Cardiac muscle cell (in vitro differentiated cells and primary cell): ENCODE results near the gene WFDC10A. TPM values are rescaled to one million over a fixed set of nuclear protein-coding genes. Genes with fewer than 3 reads are reported as not detected.

ENCODE experiments used
- DNase-seq, 2 donors: peaks; one replicate each; pipeline versions ENCODE4 v3.0.0 to v3.0.0-alpha.2; 2010 to 2017; ENCODE audit warnings: low read depth in 1 of 2, low spot score in 1 of 2
- H3K27ac ChIP-seq: fragments of 200-600 bp; sonication (generic); 2 replicates; pipeline ENCODE4 v1.5.1; 2016
- H3K27me3 ChIP-seq: fragments of 200-600 bp; sonication (generic); 2 replicates; pipeline ENCODE4 v1.6.0; 2016; ENCODE audit warnings: control low read depth
- H3K36me3 ChIP-seq: fragments of 200-600 bp; sonication (generic); 2 replicates; pipeline ENCODE4 v1.5.1; 2016; ENCODE audit warnings: control low read depth
- H3K4me1 ChIP-seq: fragments of 200-600 bp; sonication (generic); 2 replicates; pipeline ENCODE4 v1.8.1; 2017; ENCODE audit warnings: low read depth, mild to moderate bottlenecking, mixed run types
- H3K4me3 ChIP-seq: fragments of 200-600 bp; sonication (generic); 2 replicates; pipeline ENCODE4 v1.5.1; 2016; ENCODE audit warnings: mild to moderate bottlenecking
- H3K9me3 ChIP-seq: fragments of 200-600 bp; sonication (generic); 2 replicates; pipeline ENCODE4 v1.5.1; 2017; ENCODE audit warnings: low read depth, mild to moderate bottlenecking, control low read depth
- polyA plus RNA-seq: library from polyadenylated mRNA; unstranded; fragments of >200 nt; fragmentation: Nextera tagmentation; extraction: Ambion mirVana; gene quantifications from 2 replicates; pipeline ENCODE4 v1.2.1, GENCODE V29; 2016
- total RNA-seq: library from RNA; depleted of rRNA; stranded (reverse); fragments of >200 nt; gene quantifications from 2 replicates; pipeline ENCODE4 v1.2.3, GENCODE V29; 2016
- TF ChIP-seq, protein P1 (sequence below): IDR thresholded peaks from 2 replicates; pipeline ENCODE4 v1.5.1; 2012; ENCODE audit warnings: low read depth, mild to moderate bottlenecking, low read length

The WFDC10A gene
- total and polyA plus RNA-seq, 2 experiments from 2014 or later: not detected

DNA sequence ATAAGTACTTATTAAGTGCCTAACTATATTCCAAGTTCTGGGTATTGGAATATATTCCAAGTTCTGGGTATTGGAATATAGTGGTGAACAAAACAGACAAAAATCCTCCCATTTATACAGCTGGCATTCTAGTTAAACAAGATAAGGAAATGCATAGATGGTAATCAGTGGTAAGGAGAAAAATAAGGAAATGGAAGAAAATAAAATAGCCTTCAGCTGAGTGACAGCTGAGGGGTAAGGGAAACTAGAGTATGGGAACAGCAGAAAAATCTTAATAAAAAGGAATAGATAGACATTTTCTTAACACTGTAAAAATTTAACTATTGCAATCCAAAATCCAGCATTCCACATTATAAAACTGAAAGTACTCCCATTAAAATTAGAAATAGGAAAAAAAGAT, 17.2 kb upstream of the WFDC10A start:
- TF ChIP-seq, protein P1, sequence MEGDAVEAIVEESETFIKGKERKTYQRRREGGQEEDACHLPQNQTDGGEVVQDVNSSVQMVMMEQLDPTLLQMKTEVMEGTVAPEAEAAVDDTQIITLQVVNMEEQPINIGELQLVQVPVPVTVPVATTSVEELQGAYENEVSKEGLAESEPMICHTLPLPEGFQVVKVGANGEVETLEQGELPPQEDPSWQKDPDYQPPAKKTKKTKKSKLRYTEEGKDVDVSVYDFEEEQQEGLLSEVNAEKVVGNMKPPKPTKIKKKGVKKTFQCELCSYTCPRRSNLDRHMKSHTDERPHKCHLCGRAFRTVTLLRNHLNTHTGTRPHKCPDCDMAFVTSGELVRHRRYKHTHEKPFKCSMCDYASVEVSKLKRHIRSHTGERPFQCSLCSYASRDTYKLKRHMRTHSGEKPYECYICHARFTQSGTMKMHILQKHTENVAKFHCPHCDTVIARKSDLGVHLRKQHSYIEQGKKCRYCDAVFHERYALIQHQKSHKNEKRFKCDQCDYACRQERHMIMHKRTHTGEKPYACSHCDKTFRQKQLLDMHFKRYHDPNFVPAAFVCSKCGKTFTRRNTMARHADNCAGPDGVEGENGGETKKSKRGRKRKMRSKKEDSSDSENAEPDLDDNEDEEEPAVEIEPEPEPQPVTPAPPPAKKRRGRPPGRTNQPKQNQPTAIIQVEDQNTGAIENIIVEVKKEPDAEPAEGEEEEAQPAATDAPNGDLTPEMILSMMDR: no peak
- Histone ChIP-seq H3K4me3 (no peak overlapping the region), H3K27me3 (no peaks in the 10 kb centered on the region), H3K36me3 (no peaks in the 10 kb centered on the region), H3K9me3 (no peaks in the 10 kb centered on the region), H3K27ac (no peak overlapping the region), H3K4me1 (no peaks in the 10 kb centered on the region)
- DNase-seq: no peak

DNA sequence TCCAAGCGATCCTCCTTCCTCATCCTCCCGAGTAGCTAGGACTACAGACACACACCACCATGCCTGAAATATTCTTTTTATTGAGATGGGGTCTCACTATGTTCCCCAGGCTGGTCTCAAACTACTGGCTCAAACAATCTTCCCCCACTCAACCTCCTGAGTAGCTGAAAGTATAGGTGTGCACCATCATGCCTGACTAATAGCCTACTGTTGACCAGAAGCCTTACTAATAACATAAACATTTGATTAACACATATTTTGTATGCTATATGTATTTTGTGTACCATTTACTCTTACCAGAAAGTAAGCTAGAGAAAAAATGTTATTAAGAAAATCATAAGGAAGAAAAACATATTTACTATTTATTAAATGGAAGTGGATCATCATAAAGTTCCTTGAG, 11.9 kb upstream of the WFDC10A start:
- DNase-seq: no peak
- TF ChIP-seq, protein P1: no peak

DNA sequence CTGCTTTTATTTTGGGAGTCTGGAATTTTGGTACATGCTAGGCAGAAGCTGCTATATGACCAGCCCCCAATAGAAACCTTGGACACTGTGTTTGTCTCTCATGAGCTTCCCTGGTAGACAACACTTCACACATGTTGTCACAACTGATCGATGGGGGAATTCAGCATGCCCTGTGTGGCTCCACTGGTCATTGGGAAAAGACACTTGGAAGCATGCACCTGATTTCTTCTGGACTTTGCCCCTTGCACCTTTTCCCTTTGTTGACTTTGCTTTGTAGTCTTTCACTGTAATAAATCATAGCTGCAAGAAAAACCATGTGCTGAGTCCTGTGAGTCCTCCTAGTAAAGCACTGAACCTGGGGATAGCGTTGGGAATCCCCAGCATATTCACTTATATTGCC, 7.9 kb upstream of the WFDC10A start:
- no peaks in the 10 kb centered on the region for H3K4me1 ChIP-seq
- H3K27me3 ChIP-seq: no peaks in the 10 kb centered on the region
- H3K27ac ChIP-seq: no peak overlapping the region
- DNase-seq: no peak
- no peak overlapping the region for H3K4me3 ChIP-seq
- H3K36me3 ChIP-seq: no peaks in the 10 kb centered on the region
- H3K9me3 ChIP-seq: no peaks in the 10 kb centered on the region
- TF ChIP-seq, protein P1: no peak

More for the DNA sequence above, 11.9 kb upstream of the WFDC10A start:
- H3K27ac ChIP-seq: no peak overlapping the region
- H3K27me3 ChIP-seq: no peaks in the 10 kb centered on the region
- H3K9me3 ChIP-seq: no peaks in the 10 kb centered on the region
- H3K36me3 ChIP-seq: no peaks in the 10 kb centered on the region
- no peaks in the 10 kb centered on the region for H3K4me1 ChIP-seq
- no peak overlapping the region for H3K4me3 ChIP-seq

DNA sequence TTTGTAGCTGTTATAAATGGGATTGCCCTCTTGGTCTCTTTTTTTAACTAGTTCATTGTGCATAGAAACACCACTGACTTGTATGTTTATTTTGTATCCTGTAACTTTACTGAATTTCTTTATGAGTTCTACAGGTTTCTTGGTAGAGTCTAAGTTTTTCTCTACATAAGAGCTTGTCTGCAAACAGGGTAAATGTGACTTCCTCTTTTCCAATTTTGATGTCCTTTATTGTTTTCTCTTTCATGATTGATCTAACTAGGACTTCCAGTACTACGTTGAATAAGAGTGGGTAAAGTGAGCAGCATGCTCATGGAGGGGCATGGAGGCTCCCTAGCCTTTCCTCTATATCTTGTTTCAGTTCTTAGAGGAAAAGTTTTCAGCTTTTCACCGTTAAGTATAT, 3.0 kb upstream of the WFDC10A start:
- Histone ChIP-seq H3K27ac (no peak overlapping the region), H3K27me3 (no peaks in the 10 kb centered on the region), H3K4me1 (no peaks in the 10 kb centered on the region), H3K36me3 (no peaks in the 10 kb centered on the region), H3K9me3 (no peaks in the 10 kb centered on the region), H3K4me3 (no peak overlapping the region)
- TF ChIP-seq, protein P1: no peak
- no peak for DNase-seq

DNA sequence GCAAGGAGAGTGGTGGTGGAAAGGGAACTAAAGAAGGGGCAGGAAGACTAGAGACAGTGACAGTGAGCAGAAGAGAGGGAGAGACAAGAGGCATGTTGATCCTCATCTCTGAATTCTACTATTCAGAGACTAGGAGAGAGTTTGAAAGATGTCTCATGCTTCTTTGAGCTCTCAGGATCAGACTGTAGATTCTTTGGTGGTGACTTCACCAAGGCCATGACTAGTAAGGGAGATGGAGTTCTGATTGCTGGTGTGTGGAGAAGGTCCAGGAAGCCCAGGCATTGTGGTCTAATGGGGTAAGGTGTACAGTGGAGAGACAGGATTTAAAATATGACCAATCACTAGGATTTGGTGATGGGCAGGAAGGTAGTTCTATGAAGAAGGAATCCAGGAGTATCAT, 832 bp downstream of the WFDC10A start:
- Histone ChIP-seq H3K36me3 (no peaks in the 10 kb centered on the region), H3K27me3 (no peaks in the 10 kb centered on the region), H3K27ac (no peak overlapping the region), H3K9me3 (no peaks in the 10 kb centered on the region), H3K4me1 (no peaks in the 10 kb centered on the region), H3K4me3 (no peak overlapping the region)
- no peak for DNase-seq
- TF ChIP-seq, protein P1: no peak

DNA sequence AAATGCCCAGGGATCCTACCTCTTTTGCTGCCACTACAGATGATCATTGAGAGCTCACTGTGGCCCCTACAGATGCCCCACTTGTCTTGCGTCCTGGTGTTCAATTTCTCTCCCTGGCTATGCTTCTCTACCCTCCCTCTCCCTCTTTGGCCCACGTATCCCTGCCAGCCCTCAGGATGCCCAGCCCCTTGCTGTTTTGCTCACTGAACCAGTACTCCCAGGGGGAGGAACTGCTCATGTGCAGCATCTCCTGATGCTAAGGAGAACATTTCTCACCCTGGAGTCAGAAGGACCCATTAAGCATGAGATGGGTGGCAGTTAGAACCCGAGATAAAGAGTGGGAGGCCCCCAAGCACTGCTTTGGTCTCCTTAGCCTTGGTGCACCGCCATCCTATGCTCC, 1.6 kb downstream of the WFDC10A start, which contains the start of gene WFDC9:
Gene WFDC9 (minus strand): TSS at position 101 of the 400 bp plus-strand sequence. CDS start 21,103 bp downstream, outside the sequence.
- H3K36me3 ChIP-seq: no peaks in the 10 kb centered on the region
- no peak within 1 kb of the TSS for H3K4me3 ChIP-seq
- DNase-seq: no peak
- TF ChIP-seq, protein P1: no peak
- no peaks in the 10 kb centered on the region for H3K4me1 ChIP-seq
- no peaks in the 10 kb centered on the region for H3K27me3 ChIP-seq
- H3K9me3 ChIP-seq: no peaks in the 10 kb centered on the region
- H3K27ac ChIP-seq: no peak within 1 kb of the TSS
